CD8-positive, alpha-beta memory T cell (primary cell): Measurements from ENCODE around the gene PDCD2L. TPM values are rescaled to one million over a fixed set of nuclear protein-coding genes. Genes with fewer than 3 reads are reported as not detected.

Experiments
- CTCF ChIA-PET: fragments of 350-600 bp; sonication (Branson Sonifier 250); formaldehyde crosslinking; loops from one replicate; lab custom pipeline; 2021; ENCODE audit warnings: antibody characterized with exemption; lab: Charles Lee
- POLR2A ChIA-PET: fragments of 350-600 bp; sonication (Branson Sonifier 250); formaldehyde crosslinking; loops from one replicate; lab custom pipeline; 2021; ENCODE audit warnings: antibody characterized with exemption; lab: Charles Lee
- DNase-seq, 5 donors: peaks; one replicate each; pipeline versions ENCODE4 v3.0.0 to v3.0.0-alpha.2; 2020 to 2022; ENCODE audit warnings: mixed read lengths in 1 of 5
- H3K27ac ChIP-seq: one replicate; pipeline ENCODE4 v1.7.0; 2013; ENCODE audit warnings: low read depth, mild to moderate bottlenecking, low read length, moderate library complexity
- H3K27me3 ChIP-seq: 2 replicates; pipeline ENCODE4 v1.7.0; 2013; ENCODE audit warnings: low read length, mild to moderate bottlenecking; ENCODE audit not compliant: insufficient read depth, poor library complexity, severe bottlenecking
- H3K36me3 ChIP-seq: 2 replicates; pipeline ENCODE4 v1.7.0; 2013; ENCODE audit warnings: mild to moderate bottlenecking, low read length, moderate library complexity; ENCODE audit not compliant: insufficient read depth
- H3K4me1 ChIP-seq: 2 replicates; pipeline ENCODE4 v1.7.0; 2013; ENCODE audit warnings: mild to moderate bottlenecking, low read length, moderate library complexity; ENCODE audit not compliant: insufficient read depth
- H3K4me3 ChIP-seq: 2 replicates; pipeline ENCODE4 v1.7.0; 2013; ENCODE audit warnings: mild to moderate bottlenecking, low read length
- H3K9me3 ChIP-seq: 2 replicates; pipeline ENCODE4 v1.7.0; 2013; ENCODE audit warnings: mild to moderate bottlenecking, low read length
- H3K27ac Mint-ChIP-seq, 8 donors: one replicate each; pipeline ENCODE4 v1.8.0; 2020 to 2021; ENCODE audit warnings: mixed read lengths in 8 of 8, mild to moderate bottlenecking in 6 of 8, inconsistent platforms in 3 of 8, moderate library complexity in 3 of 8
- H3K27me3 Mint-ChIP-seq, 2 donors: one replicate each; pipeline ENCODE4 v1.8.0; 2020 to 2021; ENCODE audit warnings: mixed read lengths in 2 of 2, mild to moderate bottlenecking in 1 of 2, moderate library complexity in 1 of 2
- H3K36me3 Mint-ChIP-seq, 3 donors: one replicate each; pipeline ENCODE4 v1.8.0; 2020 to 2021; ENCODE audit warnings: mixed read lengths in 3 of 3, inconsistent platforms in 1 of 3, mild to moderate bottlenecking in 1 of 3
- H3K4me1 Mint-ChIP-seq, 3 donors: one replicate each; pipeline ENCODE4 v1.8.0; 2020 to 2021; ENCODE audit warnings: mixed read lengths in 3 of 3, inconsistent platforms in 1 of 3, mild to moderate bottlenecking in 1 of 3
- H3K4me3 Mint-ChIP-seq, 7 donors: one replicate each; pipeline ENCODE4 v1.8.0; 2020 to 2021; ENCODE audit warnings: mixed read lengths in 7 of 7, mild to moderate bottlenecking in 6 of 7, moderate library complexity in 4 of 7, inconsistent platforms in 2 of 7
- H3K9me3 Mint-ChIP-seq, 5 donors: one replicate each; pipeline ENCODE4 v1.8.0; 2020 to 2022; ENCODE audit warnings: mixed read lengths in 5 of 5, mild to moderate bottlenecking in 3 of 5, moderate library complexity in 2 of 5, inconsistent platforms in 1 of 5
- polyA plus RNA-seq: library from polyadenylated mRNA; unstranded; fragments of 300-500 nt; fragmentation: Illumina TruSeq; gene quantifications from one replicate; pipeline ENCODE4 v1.2.3, GENCODE V29; 2021
- total RNA-seq, 2 experiments: library from RNA; stranded (reverse); gene quantifications; one replicate each; pipeline ENCODE4 v1.2.3, GENCODE V29; 2021

The PDCD2L gene
- total and polyA plus RNA-seq, 3 experiments from 2014 or later, result 19.9 to 46.2 (median 40.0) TPM

DNA sequence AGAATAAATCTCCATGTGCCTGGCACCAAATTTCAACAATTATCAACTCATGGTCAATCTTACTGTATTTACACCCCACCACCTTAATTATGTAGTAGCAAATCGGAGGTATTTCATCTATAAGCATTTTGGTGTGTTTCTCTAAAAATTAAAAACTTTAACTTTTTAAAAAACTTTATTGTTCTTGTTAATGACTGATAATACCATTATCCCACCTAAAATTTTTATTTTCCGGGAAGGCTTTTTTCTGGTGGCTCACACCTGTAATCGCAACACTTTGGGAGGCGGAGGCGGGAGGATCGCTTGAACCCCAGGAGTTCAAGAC, 453 bp upstream of the PDCD2L start:
- no peaks in the 10 kb centered on the region for H3K9me3 Mint-ChIP-seq
- H3K9me3 ChIP-seq, result no peaks in the 10 kb centered on the region
- no peaks in the 10 kb centered on the region for H3K27me3 ChIP-seq
- DNase-seq, result no peak
- H3K27ac ChIP-seq, result peak overlapping the region; percentile 73
- peak overlapping the region; percentile 90 to 95 (median 93) for H3K4me3 Mint-ChIP-seq
- H3K27me3 Mint-ChIP-seq, result no peaks in the 10 kb centered on the region
- ChIA-PET CTCF (no interaction called here), POLR2A (interaction anchor here (0.7 to 1.4 kb wide), 2 partner anchors 25 to 26 kb away, joined by 3 to 5 read pairs; partner anchors contain the start of gene UBA2)
- peaks cover 2% of the 10 kb centered on the region for H3K4me1 ChIP-seq
- peak overlapping the region; percentile 85 for H3K4me3 ChIP-seq
- H3K27ac Mint-ChIP-seq, result peak overlapping the region in 6 of 8 donors; percentile 75 to 90 (median 84)
- H3K36me3 Mint-ChIP-seq, result peaks cover 0 to 24% (median 7%) of the 10 kb centered on the region in 3 donors
- peaks cover 13 to 33% (median 19%) of the 10 kb centered on the region in 3 donors for H3K4me1 Mint-ChIP-seq
- H3K36me3 ChIP-seq, result peaks cover 1% of the 10 kb centered on the region

GRCh38 chr19:34405892-34406660, 1.9 kb downstream of the PDCD2L start:
- peaks cover 16 to 41% (median 19%) of the 10 kb centered on the region in 3 donors for H3K4me1 Mint-ChIP-seq
- H3K9me3 ChIP-seq, result no peaks in the 10 kb centered on the region
- H3K4me3 ChIP-seq, result no peak overlapping the region
- POLR2A ChIA-PET, result interaction anchor here (0.6 kb wide), 1 partner anchor 328 kb away, joined by 3 read pairs; the partner anchor contains the start of gene ZNF181
- H3K4me3 Mint-ChIP-seq, result peak overlapping the region in 5 of 7 donors; percentile 5 to 61 (median 19)
- no peaks in the 10 kb centered on the region for H3K27me3 ChIP-seq
- H3K9me3 Mint-ChIP-seq, result no peaks in the 10 kb centered on the region
- peaks cover 0 to 22% (median 12%) of the 10 kb centered on the region in 3 donors for H3K36me3 Mint-ChIP-seq
- no peak for DNase-seq
- CTCF ChIA-PET, result no interaction called here
- H3K27ac ChIP-seq, result no peak overlapping the region
- H3K27me3 Mint-ChIP-seq, result no peaks in the 10 kb centered on the region
- H3K27ac Mint-ChIP-seq, result peak overlapping the region in 1 of 8 donors; percentile 86
- H3K4me1 ChIP-seq, result peaks cover 2% of the 10 kb centered on the region
- H3K36me3 ChIP-seq, result peaks cover 14% of the 10 kb centered on the region

DNA sequence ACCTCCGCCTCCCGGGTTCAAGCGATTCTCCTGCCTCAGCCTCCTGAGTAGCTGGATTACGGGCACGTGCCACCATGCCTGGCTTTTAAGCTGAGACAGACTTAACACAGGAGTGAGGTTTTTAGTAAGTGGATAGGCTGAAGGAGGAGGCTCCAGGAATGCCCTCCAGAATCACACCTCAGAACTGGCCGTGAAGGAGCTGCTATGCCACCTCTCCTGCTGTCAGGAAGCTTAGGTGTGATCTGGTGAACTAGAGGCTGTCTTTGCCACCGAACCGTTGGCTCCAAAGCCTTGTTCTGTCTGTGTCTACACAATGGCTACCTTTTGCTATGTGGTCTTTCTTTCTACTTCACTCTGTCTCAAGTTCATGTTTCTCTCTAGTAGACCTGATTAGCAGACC, 4.2 kb downstream of the PDCD2L start:
- ChIA-PET POLR2A (interaction anchor here (0.7 kb wide), 1 partner anchor 11 kb away, joined by 3 read pairs; no protein-coding TSS in a partner anchor), CTCF (no interaction called here)
- Mint-ChIP-seq H3K27ac (peak overlapping the region in 1 of 8 donors; percentile 9), H3K36me3 (peaks cover 0 to 28% (median 12%) of the 10 kb centered on the region in 3 donors), H3K4me3 (no peak overlapping the region), H3K9me3 (no peaks in the 10 kb centered on the region), H3K4me1 (peaks cover 16 to 38% (median 19%) of the 10 kb centered on the region in 3 donors), H3K27me3 (no peaks in the 10 kb centered on the region)
- Histone ChIP-seq H3K27me3 (no peaks in the 10 kb centered on the region), H3K36me3 (peaks cover 14% of the 10 kb centered on the region), H3K9me3 (no peaks in the 10 kb centered on the region), H3K27ac (no peak overlapping the region), H3K4me3 (no peak overlapping the region), H3K4me1 (peaks cover 2% of the 10 kb centered on the region)
- DNase-seq, result no peak

DNA sequence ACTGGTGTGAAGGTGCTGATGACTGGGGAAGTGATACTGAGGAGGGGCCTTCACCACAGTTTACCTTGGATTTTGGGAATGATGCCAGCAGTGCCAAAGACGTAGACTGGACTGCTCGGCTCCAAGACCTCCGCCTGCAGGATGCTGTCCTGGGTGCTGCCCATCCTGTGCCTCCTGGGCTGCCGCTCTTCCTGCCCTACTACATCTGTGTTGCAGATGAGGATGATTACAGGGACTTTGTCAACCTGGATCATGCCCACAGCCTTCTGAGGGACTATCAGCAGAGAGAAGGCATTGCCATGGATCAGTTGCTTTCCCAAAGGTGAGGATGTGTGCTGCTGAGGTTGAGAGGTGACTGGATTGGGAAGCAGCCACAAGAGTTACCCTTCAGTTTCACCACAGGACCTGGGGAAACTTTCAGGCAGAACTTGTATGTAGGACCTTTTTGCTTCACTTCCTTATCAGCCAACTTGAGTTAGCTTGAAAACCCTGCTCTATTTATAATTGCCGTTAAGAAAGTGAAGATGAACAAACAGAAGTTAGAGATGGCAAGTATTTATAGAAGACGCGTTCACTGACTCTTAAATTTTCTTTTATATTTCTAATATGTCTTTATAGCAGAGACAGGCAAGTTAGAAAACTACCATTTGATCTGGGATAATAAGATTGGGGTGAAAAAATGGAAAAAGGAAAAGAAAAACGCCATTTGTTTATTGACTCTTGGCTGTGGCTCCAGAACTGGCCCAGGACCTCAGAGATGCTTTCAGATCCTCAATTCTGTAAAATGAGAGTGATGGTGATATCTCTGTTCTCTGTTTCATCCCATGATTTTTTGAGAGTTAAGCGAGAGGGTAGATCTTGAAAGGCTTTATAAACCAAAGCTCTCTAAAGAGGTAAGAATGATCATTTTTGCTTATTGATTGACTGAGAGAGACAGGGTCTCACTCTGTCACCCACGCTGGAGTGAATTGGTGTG, 5.3 kb downstream of the PDCD2L start:
- DNase-seq, result no peak
- POLR2A ChIA-PET, result no interaction called here

GRCh38 chr19:34411216-34411615, 7.0 kb downstream of the PDCD2L start:
- H3K4me1 ChIP-seq, result no peaks in the 10 kb centered on the region
- H3K4me3 ChIP-seq, result no peak overlapping the region
- no peaks in the 10 kb centered on the region for H3K27me3 ChIP-seq
- H3K36me3 ChIP-seq, result peaks cover 18% of the 10 kb centered on the region
- Mint-ChIP-seq H3K27me3 (no peaks in the 10 kb centered on the region), H3K36me3 (peaks cover 0 to 43% (median 12%) of the 10 kb centered on the region in 3 donors), H3K9me3 (no peaks in the 10 kb centered on the region), H3K27ac (no peak overlapping the region), H3K4me3 (no peak overlapping the region), H3K4me1 (peaks cover 6 to 21% (median 6%) of the 10 kb centered on the region in 3 donors)
- ChIA-PET CTCF (no interaction called here), POLR2A (no interaction called here)
- H3K27ac ChIP-seq, result no peak overlapping the region
- H3K9me3 ChIP-seq, result no peaks in the 10 kb centered on the region
- no peak for DNase-seq

More for the DNA sequence above, 5.3 kb downstream of the PDCD2L start:
- Histone ChIP-seq H3K9me3 (no peaks in the 10 kb centered on the region), H3K36me3 (peaks cover 18% of the 10 kb centered on the region), H3K27me3 (no peaks in the 10 kb centered on the region), H3K27ac (no peak overlapping the region), H3K4me3 (no peak overlapping the region), H3K4me1 (no peaks in the 10 kb centered on the region)
- peak overlapping the region in 3 of 8 donors; percentile 9 to 51 (median 27) for H3K27ac Mint-ChIP-seq
- no peaks in the 10 kb centered on the region for H3K27me3 Mint-ChIP-seq
- peak overlapping the region in 1 of 7 donors; percentile 32 for H3K4me3 Mint-ChIP-seq
- H3K4me1 Mint-ChIP-seq, result peaks cover 8 to 29% (median 11%) of the 10 kb centered on the region in 3 donors
- no peaks in the 10 kb centered on the region for H3K9me3 Mint-ChIP-seq
- peaks cover 0 to 31% (median 12%) of the 10 kb centered on the region in 3 donors for H3K36me3 Mint-ChIP-seq
- CTCF ChIA-PET, result interaction anchor here (0.8 kb wide), 1 partner anchor 19 kb away, joined by 3 read pairs; the partner anchor contains the start of gene UBA2

DNA sequence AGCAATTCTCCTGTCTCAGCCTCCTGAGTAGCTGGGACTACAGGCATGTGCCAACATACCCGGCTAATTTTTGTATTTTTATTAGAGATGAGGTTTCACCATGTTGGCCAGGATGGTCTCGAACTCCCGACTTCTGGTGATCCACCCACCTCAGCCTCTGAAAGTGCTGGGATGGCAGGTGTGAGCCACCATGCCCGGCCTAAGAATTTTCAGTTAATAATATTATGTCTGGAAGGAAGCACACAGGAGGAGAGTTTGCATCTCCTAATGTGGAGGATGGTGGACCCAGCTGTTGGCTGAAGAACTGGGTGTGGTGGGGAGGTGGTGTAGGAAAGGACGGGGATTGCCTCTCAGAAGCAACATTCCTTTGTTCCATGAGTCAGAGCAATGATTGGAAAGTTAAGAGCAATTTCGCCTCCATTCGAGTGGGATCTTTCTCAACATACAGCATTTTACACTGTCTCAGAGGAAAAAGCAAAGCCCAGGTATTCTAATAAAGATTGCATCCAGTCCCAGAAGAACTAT, 11.9 kb downstream of the PDCD2L start:
- Histone ChIP-seq H3K9me3 (no peaks in the 10 kb centered on the region), H3K27ac (no peak overlapping the region), H3K36me3 (peaks cover 4% of the 10 kb centered on the region), H3K27me3 (no peaks in the 10 kb centered on the region), H3K4me1 (no peaks in the 10 kb centered on the region), H3K4me3 (no peak overlapping the region)
- H3K27me3 Mint-ChIP-seq, result no peaks in the 10 kb centered on the region
- no peaks in the 10 kb centered on the region for H3K4me1 Mint-ChIP-seq
- no peak overlapping the region for H3K27ac Mint-ChIP-seq
- H3K36me3 Mint-ChIP-seq, result peaks cover 0 to 51% (median 4%) of the 10 kb centered on the region in 3 donors
- no peaks in the 10 kb centered on the region for H3K9me3 Mint-ChIP-seq
- POLR2A ChIA-PET, result no interaction called here
- no peak overlapping the region for H3K4me3 Mint-ChIP-seq
- CTCF ChIA-PET, result no interaction called here
- no peak for DNase-seq

GRCh38 chr19:34418300-34418699, 14.1 kb downstream of the PDCD2L start:
- Mint-ChIP-seq H3K27me3 (no peaks in the 10 kb centered on the region), H3K9me3 (no peaks in the 10 kb centered on the region), H3K4me3 (no peak overlapping the region), H3K27ac (peak overlapping the region in 1 of 8 donors; percentile 27), H3K36me3 (peaks cover 0 to 54% (median 5%) of the 10 kb centered on the region in 3 donors), H3K4me1 (no peaks in the 10 kb centered on the region)
- POLR2A ChIA-PET, result no interaction called here
- CTCF ChIA-PET, result no interaction called here
- H3K4me3 ChIP-seq, result no peak overlapping the region
- peaks cover 4% of the 10 kb centered on the region for H3K36me3 ChIP-seq
- H3K27ac ChIP-seq, result no peak overlapping the region
- H3K4me1 ChIP-seq, result no peaks in the 10 kb centered on the region
- no peaks in the 10 kb centered on the region for H3K9me3 ChIP-seq
- no peak for DNase-seq
- H3K27me3 ChIP-seq, result no peaks in the 10 kb centered on the region
